HG02884 (cell line): ENCODE data around the gene BDP1.
"Not testable (repeated sequence)": the region's sequence is repeated elsewhere in the genome, so short reads cannot be mapped to it uniquely, and the experiment has no call there.

ENCODE experiments used
- ATAC-seq: cut with Tn5 transposase; IDR thresholded peaks from one replicate; pipeline ENCODE4 v1.9.1; 2021; ENCODE audit warnings: mild to moderate bottlenecking, moderate library complexity; ENCODE audit not compliant: unreplicated experiment

The BDP1 gene

DNA sequence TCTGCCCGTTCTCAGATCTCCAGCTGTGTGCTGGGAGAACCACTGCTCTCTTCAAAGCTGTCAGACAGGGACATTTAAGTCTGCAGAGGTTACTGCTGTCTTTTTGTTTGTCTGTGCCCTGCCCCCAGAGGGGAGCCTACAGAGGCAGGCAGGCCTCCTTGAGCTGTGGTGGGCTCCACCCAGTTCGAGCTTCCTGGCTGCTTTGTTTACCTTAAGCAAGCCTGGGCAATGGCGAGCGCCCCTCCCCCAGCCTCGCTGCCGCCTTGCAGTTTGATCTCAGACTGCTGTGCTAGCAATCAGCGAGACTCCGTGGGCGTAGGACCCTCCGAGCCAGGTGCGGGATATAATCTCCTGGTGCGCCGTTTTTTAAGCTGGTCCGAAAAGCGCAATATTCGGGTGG lies 154.5 kb downstream of the BDP1 start:
- ATAC-seq = not testable (repeated sequence)

GRCh38 chr5:71615809-71616208 lies 160.4 kb downstream of the BDP1 start:
- ATAC-seq = no peak
